ENCODE data around the gene PRR15.
A peak's percentile ranks its signal among the peaks of the same experiment; 100 is the strongest.
"Not testable (repeated sequence)": the region's sequence is repeated elsewhere in the genome, so short reads cannot be mapped to it uniquely, and the experiment has no call there.

Gene PRR15

GRCh38 chr7:29563590-29564495 is at the start of gene PRR15:
Gene PRR15, plus strand, starts transcription at chr7:29563835. Its CDS starts 2,495 bp downstream, at chr7:29566330.
- peak; percentile 71 for DNase-seq (ENCODE audit: low spot score)

DNA sequence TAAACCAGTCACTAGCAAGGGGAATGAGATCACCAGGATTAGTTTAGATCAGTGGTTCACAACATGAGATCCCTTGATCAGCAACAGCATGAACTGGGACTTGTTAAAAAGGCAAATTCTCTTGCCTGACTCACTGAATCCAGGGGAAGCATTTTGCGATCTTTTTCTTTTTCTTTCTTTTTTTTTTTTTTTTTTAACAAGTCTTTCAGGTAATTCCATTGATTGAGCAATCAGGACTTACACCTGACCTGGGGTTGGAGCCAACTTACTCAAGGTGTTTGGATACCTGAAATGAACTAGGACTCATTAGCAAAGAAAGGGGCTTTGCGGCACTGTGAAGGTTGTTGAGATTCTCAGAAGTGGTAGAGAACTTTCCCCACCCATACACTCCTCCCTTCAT is 47.1 kb upstream of the PRR15 start:
- DNase-seq (ENCODE audit: low spot score) = no peak

DNA sequence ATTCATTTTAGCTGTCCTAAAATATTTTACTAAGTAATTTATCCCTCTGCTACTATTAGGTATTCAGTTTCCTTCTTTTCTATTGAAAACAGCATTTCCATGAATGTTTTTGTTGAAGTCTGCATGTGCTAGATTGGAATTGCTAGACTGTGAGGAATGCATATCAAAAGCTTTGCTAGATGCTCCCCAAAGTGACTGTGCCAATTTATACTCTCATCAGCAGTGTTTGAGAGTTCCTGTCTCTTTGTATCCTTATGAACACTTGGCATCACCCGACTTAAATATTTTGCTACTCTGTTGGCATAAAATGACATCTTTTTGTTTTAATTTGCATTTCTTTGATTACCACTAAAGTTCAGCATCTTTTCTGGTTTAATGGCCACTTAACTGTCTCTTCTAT is 45.0 kb upstream of the PRR15 start:
- DNase-seq (ENCODE audit: low spot score) = no peak

- DNase-seq (ENCODE audit: low spot score) = no peak
Observed at GRCh38 chr7:29523728-29524127, 39.9 kb upstream of the PRR15 start.

GRCh38 chr7:29527505-29528108 is 36.0 kb upstream of the PRR15 start:
- DNase-seq (ENCODE audit: low spot score) = no peak

DNA sequence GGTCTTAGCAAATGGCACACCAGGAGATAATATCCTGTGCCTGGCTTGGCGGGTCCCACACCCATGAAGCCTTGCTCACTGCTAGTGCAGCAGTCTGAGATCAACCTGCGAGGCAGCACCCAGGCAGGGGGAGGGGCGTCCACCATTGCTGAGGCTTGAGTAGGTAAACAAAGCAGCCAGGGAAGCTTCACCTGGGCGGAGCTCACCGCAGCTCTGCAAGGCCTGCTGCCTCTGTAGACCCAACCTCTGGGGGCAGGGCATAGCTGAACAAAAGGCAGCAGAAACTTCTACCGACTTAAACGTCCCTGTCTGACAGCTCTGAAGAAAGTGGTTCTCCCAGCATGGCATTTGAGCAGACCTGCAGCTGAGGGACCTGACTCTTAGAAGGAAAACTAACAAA is 35.1 kb upstream of the PRR15 start:
- not testable (repeated sequence) for DNase-seq (ENCODE audit: low spot score)

- DNase-seq (ENCODE audit: low spot score) = no peak
Observed at GRCh38 chr7:29538389-29538788, 25.2 kb upstream of the PRR15 start.

- DNase-seq (ENCODE audit: low spot score) = no peak
Observed at GRCh38 chr7:29539471-29539870, 24.2 kb upstream of the PRR15 start.

- no peak for DNase-seq (ENCODE audit: low spot score)
Observed at GRCh38 chr7:29547421-29547820, 16.2 kb upstream of the PRR15 start.

DNA sequence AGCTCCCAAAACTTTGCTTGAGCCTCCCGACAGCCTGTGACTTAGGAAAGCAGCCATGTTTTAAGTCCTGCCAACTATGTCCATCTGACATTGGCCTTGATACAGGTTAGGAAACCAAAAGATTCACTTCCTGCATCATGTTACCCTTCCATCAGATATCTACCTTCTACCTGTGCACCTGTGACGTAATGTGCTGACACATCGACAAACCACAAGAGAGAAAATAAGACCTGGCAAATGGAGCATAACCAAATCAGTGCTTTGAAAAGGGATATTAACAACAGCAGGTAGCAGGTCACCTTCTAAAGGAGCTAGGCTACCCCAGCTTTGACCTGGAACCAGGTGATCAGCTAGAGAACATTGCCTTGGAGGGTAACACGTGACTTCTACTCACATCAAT is 14.8 kb upstream of the PRR15 start:
- DNase-seq (ENCODE audit: low spot score) = no peak

DNA sequence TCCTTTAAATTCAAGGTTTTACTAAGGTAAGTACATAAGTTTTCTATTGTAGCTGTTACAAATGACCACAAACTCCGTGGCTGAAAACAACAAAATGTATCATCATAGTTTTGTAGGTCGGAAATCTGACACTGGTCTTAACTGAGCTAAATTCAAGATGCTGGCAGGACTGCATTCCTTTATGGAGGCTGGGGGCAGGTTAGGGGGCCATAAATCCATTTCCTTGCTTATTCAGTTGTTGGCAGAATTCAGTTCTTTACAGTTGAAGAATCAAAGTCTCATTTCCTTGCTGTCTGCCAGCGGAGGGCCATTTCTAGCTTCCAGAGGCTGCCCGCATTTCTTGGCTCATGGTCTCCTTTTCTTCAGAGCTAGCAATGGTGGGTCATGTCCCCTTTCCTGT is 11.2 kb upstream of the PRR15 start:
- DNase-seq (ENCODE audit: low spot score) = no peak

DNA sequence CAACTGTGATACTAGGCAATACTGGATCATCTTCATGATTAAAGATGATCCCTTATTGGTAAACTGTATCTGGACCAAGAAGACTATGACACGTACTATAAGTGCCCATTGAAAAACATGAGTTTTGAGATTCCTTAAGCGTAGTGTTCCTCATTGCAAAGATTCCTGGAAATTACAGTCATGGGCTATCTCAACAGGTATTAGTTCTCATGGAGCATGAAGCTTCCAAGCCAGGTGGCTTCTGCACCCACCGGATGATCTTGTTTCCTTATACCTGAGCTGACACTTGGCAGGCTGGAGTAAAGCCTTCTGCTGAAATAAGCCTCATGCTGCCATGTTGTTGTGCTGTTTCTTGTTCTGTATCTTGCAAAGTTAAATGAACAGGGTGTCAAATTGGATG is 8.6 kb upstream of the PRR15 start:
- DNase-seq (ENCODE audit: low spot score) = no peak

- DNase-seq (ENCODE audit: low spot score) = no peak
Observed at GRCh38 chr7:29556405-29557195, 7.0 kb upstream of the PRR15 start.

- no peak for DNase-seq (ENCODE audit: low spot score)
Observed at GRCh38 chr7:29557954-29558353, 5.7 kb upstream of the PRR15 start.

- DNase-seq (ENCODE audit: low spot score) = no peak
Observed at GRCh38 chr7:29561271-29561670, 2.4 kb upstream of the PRR15 start.

GRCh38 chr7:29562307-29562706 is 1.3 kb upstream of the PRR15 start:
- no peak for DNase-seq (ENCODE audit: low spot score)

GRCh38 chr7:29564496-29565223 is 1.0 kb downstream of the PRR15 start:
- peak; percentile 52 for DNase-seq (ENCODE audit: low spot score)

DNA sequence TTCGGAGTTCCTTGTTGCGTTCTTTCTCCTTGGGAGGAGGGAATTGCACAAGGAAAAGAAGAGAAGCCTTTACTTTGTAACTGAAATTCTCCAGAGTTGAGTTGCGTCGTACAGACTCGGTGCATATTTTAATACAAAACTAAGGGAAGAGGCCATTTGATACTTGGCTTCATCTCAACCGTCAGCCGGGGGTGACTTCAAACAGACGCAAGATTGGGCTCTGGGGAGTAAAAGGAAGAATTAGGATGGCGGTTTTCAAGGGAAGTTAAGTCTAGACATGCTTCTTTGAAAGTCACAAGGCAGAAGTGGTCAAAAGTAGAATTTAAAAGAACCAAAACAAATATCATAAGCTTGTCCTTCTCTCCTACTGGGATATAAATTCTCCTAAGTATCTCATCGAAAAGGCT is 1.6 kb downstream of the PRR15 start:
- no peak for DNase-seq (ENCODE audit: low spot score)

DNA sequence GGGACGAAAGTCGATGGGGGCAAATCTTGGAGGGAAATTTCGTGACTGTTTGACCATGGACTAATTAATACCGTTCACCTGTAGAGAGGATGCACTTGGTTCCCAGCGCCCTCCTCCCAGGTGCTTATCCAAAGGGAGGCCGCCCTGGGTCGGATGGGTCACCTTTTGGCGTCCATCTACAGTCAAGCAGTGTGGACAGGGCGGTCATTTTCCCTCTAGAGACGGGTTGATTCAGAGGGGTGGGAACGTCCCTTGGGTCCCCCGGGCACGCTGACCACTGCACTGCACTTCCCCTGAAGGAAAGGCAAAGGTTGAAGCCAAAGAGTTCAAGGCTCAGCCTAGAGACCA is 2.0 kb downstream of the PRR15 start:
- no peak for DNase-seq (ENCODE audit: low spot score)

DNA sequence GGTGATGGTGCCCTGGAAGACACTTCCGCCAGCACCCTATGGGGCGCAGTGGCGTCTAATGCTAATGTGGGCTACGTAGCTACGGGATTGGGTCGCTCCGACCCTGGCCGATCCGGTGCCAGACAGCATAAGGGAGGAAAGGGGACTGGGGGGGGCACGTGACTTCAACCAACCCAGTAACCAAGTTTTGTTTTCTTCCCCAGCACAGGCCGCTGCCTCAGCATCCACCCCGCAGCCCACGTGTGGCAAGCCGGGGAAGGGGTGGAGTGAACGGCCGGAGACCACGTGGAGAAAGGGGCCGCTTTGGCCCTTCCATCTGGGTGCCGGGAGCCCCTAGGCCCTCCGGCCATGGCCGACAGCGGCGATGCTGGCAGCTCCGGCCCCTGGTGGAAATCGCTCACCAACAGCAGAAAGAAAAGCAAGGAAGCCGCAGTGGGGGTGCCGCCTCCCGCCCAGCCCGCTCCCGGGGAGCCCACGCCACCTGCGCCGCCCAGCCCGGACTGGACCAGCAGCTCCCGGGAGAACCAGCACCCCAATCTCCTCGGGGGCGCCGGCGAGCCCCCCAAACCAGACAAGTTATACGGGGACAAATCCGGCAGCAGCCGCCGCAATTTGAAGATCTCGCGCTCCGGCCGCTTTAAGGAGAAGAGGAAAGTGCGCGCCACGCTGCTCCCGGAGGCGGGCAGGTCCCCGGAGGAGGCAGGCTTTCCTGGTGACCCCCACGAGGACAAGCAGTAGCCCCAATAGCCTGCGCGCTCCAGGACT is 2.5 kb downstream of the PRR15 start:
- DNase-seq (ENCODE audit: low spot score) = no peak

- DNase-seq (ENCODE audit: low spot score) = no peak
Observed at GRCh38 chr7:29567174-29567573, 3.5 kb downstream of the PRR15 start.
